Femur (tissue), 1 donor: ENCODE results near the gene SENP5.

Experiments used
- DNase-seq: peaks from one replicate; pipeline ENCODE4 v3.0.0-alpha.2; 2017

The SENP5 gene

GRCh38 chr3:196886144-196886543 lies 18.4 kb downstream of the SENP5 start:
- no peak for DNase-seq

- no peak for DNase-seq
These were observed 22.4 kb downstream of the SENP5 start for GRCh38 chr3:196889844-196890708.

DNA sequence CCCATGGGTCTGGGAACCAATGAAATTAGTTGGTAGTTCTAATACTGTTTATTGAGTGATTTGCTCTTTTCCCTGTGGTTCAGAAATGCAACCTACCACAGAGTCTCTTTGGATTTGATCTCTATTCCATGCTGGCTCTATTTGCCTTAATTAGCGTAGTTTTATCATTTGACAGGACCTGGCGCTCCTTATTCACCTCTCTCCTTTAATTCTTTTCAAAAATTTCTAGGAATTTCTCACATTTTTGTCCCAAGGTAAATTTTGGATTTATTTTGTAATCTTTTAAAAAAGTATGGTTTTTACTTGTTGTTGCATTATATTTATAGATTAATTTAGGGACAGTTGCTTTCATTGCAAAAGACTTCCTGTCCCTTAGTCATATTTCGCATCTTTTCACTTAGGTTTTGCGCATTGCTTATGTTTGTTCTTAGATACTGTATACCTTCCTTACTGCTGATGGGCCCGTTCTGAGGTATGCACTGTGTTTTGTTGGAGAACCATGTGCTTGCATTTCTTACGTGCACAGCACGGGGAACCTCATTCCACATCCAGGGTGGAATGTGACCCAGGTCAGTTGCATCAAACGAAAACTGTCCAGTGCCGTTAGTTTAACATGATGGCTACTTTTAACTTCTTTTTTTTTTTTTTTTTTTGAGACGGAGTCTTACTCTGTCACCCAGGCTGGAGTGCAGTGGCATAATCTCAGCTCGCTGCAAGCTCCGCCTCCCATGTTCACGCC lies 27.0 kb downstream of the SENP5 start:
- no peak for DNase-seq

GRCh38 chr3:196896229-196896628 lies 28.5 kb downstream of the SENP5 start:
- DNase-seq: no peak

GRCh38 chr3:196901768-196902167 lies 34.0 kb downstream of the SENP5 start:
- DNase-seq: no peak

- no peak for DNase-seq
These were observed 34.6 kb downstream of the SENP5 start for GRCh38 chr3:196902296-196902695.

DNA sequence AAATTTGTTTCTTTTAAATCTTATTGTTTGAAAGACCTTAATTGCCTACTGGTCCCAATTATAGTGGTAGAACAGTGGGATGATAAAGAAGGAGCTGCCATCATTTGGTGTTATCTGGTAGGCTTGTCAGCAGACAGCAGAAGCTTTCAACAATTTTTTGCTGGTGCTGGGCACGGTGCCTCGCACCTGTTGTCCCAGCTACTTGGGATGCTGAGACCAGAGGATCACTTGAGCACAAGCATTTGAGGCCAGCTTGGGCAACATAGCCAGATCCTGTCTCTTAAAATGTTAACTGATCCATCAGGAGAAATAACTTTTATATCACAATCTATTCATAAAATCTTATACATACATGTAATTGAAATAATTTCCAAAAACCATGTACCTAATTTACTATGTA lies 36.0 kb downstream of the SENP5 start:
- no peak for DNase-seq

GRCh38 chr3:196914866-196915265 lies 47.1 kb downstream of the SENP5 start:
- DNase-seq: no peak

DNA sequence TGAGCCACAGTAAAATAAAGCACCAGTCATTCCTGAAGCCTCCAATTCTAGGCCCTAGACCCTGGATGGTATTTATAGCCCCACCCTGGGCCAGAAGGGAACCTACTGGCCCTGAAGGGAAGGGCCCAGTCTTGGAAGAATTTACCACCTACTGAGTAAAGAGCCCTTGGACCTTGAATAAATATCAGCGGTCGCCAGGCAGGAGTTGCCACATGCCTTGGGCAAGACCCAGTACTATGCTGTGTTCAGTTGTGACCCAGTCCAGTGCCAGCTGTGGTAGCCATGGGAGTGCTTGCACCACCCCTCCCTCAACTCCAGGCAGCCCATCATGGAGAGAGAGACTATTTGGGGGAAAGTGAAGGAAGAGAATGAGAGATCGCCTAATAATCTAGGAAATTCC lies 47.7 kb downstream of the SENP5 start:
- DNase-seq: no peak

GRCh38 chr3:196916221-196916620 lies 48.5 kb downstream of the SENP5 start:
- DNase-seq: no peak

- DNase-seq: no peak
These were observed 49.3 kb downstream of the SENP5 start for GRCh38 chr3:196916995-196917394.

- no peak for DNase-seq
These were observed 51.2 kb downstream of the SENP5 start for GRCh38 chr3:196918968-196919367.

DNA sequence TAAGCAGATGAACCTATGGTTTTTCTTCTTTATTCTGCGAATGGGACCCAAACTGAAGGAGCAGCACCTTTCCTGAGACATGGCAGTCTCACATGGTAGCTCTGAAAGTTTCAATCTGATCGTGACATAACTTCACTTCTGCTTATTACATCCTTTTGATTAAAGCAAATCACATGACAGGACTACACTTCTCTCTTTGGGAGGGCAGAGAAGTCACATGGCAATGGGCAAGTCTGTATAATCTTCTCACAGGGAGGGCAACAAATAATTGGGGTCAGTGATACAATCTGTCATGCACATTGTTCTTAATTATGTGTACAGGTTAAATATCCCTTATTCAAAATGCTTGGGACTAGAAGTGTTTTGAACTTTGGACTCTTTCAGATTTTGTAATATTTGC lies 53.0 kb downstream of the SENP5 start:
- no peak for DNase-seq

DNA sequence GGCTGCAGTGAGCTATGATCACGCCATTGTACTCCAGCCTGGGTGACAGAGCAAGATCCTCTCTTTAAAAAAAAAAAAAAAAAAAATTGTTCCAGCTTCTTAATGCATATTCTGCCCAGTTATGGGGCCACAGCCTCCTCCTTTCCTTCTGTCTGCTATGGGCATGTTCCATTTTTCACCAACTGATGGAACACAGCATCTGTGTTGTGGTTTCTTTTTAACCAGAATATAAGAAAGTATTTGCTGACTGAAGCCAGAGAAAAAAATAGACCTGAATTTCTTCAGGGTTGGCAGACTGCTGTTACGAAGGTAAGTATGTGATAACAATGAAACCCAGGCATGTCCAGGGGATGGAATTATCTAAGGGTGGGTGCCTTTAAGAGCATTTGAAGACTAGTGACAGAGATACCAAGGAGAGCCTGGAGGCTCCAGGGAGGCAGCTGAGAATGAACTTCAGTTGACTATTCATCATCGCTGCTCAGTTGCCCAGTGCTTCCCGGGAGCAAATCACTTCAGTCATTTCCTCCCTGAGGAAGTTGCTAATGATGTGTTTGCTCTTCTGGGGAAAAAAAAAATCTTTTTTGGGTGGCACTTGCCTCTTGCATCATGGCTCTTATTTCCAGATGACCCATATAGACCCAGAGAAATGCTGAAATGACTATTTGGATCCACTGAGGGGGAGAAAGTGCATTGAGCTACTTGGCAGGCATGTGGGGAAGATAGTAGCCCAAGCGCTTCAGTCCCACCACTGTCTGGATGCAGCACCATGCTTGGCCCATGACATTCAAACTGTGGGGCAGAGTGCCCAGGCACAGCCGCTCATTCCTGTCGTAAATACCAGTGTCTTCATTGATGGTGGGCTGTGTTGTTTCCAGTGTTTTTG lies 60.1 kb downstream of the SENP5 start:
- DNase-seq: no peak

DNA sequence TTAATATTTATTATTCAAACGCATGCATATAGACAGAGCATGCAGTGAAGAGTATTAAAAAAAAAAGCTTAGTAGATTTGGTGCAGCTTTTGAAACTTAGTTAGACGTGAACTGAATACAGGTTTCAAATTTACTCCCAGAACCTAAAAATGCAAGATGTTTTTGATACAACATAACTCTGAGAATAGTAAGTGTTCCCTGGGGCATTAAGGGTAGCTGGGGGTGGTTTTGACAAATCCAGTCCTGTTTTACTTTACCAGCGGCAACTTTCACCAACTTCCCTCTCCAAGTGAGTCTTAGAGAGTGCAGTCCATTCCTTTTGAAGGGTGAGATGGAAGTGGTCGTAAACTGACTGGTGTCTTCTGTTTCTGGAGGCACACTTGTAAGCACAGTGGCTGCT lies 63.4 kb downstream of the SENP5 start:
- no peak for DNase-seq

DNA sequence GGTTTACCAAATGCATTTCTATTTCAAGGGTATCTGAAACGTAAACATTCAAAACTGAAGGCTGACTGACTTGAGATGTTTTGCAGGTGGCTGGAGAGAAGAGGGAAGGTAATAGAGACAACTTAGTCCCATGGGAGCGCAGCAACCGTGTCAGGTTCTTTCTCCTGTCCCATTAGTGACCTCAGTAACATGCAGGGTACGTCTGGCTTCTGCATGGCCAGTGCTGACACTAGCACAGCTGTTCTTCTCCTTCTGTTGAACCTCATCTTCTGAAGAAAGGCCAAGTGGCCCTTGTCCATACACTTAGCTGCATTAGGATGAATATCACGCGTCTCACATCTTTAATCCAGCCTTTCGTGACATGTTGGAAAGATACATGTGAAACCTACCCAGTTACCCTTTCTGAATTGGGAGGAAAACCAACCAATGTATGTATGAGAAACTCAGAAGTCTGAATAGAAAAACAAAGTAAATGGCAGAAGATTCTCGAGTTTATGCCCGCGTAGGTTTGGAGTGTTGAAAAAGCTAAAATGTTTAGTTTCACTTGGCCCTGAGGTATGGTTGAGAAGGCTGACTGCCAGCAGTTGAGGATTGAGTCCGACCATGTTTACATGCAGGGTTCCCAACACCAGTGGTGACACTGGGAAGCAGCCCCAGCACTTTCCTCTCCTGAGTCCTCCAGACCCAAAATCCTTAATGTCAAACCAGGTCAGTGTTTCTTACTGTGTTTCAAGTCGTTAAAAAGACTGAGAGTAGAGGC lies 64.3 kb downstream of the SENP5 start:
- no peak for DNase-seq

GRCh38 chr3:196932600-196932999 lies 64.9 kb downstream of the SENP5 start:
- no peak for DNase-seq

DNA sequence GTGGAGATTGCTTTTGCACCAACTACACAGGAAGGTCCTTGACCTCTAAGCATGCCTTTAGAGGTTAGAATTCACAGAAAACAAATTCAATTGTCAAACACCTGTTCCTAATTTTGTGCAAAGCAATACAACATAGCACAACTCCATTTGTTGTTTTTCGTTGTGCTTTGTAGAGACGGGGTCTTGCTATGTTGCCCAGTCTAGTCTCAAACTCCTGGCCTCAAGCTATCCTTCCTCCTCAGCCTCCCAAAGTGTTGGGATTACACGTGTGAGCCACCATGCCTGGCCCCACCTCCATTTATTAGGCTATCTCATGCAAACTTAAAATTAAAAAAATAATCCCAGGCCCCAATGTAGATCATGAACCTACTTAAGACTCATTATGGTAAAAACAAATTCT lies 68.6 kb downstream of the SENP5 start:
- DNase-seq: no peak

DNA sequence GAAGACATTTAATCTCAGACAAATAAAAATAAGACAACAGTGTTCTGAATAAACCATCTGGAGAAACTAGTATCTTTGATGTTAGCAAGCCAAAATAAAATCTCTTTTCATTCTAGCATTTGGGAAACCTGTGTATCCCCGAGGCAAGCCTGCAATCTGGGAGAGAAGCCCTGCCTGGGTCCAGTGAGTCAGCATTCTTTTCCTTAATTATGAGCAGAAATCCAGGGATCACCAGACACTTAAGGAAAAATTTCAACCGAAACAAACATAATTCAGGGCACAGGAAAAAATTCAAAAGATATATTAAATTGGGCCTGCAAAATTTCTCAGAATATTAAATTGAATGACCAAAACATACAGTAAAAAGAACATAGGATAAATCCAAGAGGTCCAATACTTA lies 70.4 kb downstream of the SENP5 start:
- DNase-seq: no peak

DNA sequence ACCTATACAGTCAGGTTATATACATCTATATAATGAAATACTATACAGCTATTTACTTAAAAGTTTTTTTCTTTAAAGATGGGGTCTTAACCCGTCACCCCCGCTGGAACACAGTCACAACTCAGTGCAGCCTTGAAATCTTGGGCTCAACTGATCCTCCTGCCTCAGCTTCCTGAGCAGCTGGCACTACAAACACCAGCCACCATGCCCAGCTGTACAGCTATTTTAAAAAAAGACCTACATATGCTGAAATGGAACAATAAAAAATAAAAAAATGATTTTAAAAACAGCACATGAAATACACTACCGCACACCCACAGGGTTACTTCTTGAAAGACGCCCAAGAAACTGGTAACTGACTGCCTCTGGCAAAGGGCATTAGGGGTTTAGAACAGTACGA lies 70.9 kb downstream of the SENP5 start:
- DNase-seq: no peak

DNA sequence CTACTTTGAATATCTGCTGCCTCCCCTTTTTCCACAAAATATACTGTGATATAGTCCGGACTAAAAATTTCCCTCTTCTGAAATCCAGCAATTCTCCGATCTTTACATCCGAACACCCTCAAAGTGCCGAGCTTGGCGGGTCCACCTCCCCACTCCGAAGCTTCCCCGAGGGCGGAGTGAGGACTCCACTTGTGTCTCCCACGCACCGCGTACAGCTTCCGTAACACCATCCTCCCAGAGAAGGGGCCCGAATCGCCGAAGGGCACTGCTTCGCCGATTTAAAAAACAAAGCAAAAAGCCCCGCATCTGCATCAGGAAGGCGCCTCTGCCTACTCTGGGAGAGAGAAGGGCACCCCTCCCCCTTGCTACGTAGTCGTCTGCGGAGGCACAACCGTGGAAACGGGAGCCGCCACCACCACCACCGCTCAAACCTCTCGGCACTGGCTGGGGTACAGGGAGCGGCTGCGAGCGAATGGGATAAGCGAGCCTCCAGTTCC lies 74.1 kb downstream of the SENP5 start:
- DNase-seq: no peak

DNA sequence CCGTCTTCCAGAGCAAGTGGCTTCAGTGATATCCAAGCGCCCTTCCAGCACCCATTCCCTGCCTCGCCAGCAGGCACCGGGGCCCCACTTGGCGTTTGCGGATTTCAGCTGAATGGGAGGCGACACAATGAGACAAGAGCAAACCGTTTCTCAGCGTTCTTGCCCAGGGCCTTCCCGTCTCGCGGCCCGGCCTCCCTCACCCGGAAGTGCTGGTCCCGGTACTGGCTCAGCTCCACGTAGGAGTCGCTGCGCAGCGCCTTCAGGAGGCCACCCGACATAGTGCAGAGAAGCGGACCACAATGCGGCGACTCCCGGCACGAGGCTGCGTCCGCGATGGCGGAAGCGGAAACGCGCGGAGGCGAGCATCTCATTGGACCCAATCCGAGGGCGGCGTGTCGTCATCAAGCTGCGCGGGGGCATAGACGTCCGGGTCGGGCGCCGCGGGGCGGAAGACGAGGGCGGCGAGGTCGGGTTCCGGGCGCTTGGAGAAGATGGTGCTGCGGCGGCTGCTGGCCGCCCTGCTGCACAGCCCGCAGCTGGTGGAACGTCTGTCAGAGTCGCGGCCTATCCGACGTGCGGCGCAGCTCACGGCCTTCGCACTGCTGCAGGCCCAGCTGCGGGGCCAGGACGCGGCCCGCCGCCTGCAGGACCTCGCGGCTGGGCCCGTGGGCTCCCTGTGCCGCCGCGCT lies 74.7 kb downstream of the SENP5 start, which contains the start of gene NCBP2:
Gene NCBP2, minus strand, starts transcription at position 303 of the 689 bp plus-strand sequence. Its CDS starts 25 bp downstream, at position 278.
- DNase-seq: peak; percentile 99
